PC-3 (cell line): ENCODE measurements around the gene SMPD3. TPM values are rescaled to one million over a fixed set of nuclear protein-coding genes. Genes with fewer than 3 reads are reported as not detected.

Source experiments
- ATAC-seq: fragments of 200-7000 bp; cut with Tn5 transposase; 2 replicates; pipeline ENCODE4 v1.9.1; 2020; ENCODE audit warnings: mild to moderate bottlenecking, moderate library complexity
- BruUV-seq: library from RNA; stranded (reverse); fragments of 400-500 nt; replicated peaks from 2 replicates; lab custom pipeline; 2021; lab: Mats Ljungman, UMichigan
- CTCF ChIA-PET: fragments of 300-600 bp; sonication (Branson Sonifier 250); formaldehyde crosslinking; loops from one replicate; lab custom pipeline; 2022; ENCODE audit warnings: antibody characterized with exemption; lab: Charles Lee
- POLR2A ChIA-PET: fragments of 300-600 bp; sonication (Branson Sonifier 250); formaldehyde crosslinking; loops from one replicate; lab custom pipeline; 2022; ENCODE audit warnings: antibody characterized with exemption; ENCODE audit not compliant: unreplicated experiment; lab: Charles Lee
- DNase-seq: peaks from one replicate; pipeline ENCODE4 v3.0.0-alpha.2; 2015
- H2AFZ ChIP-seq: fragments of 300-600 bp; sonication (generic); 2 replicates; pipeline ENCODE4 v1.6.0; 2016; ENCODE audit warnings: antibody characterized with exemption, low read length
- H3F3A ChIP-seq: fragments of 300-600 bp; sonication (generic); one replicate; pipeline ENCODE4 v1.6.0; 2017; ENCODE audit warnings: antibody characterized with exemption, low read length, control low read depth, mild to moderate bottlenecking; ENCODE audit not compliant: unreplicated experiment
- H3K27ac ChIP-seq: fragments of 300-600 bp; sonication (generic); 2 replicates; pipeline ENCODE4 v1.5.1; 2016; ENCODE audit warnings: mild to moderate bottlenecking, low read length
- H3K27me3 ChIP-seq: fragments of 300-600 bp; sonication (generic); 2 replicates; pipeline ENCODE4 v1.6.1; 2016; ENCODE audit warnings: low read length, mixed read lengths
- H3K36me3 ChIP-seq: fragments of 300-600 bp; sonication (generic); 2 replicates; pipeline ENCODE4 v1.6.1; 2016; ENCODE audit warnings: low read depth, mixed run types, low read length, mixed read lengths
- H3K4me1 ChIP-seq: fragments of 300-600 bp; sonication (generic); 2 replicates; pipeline ENCODE4 v1.5.1; 2016; ENCODE audit warnings: low read length; ENCODE audit not compliant: insufficient read depth
- H3K4me2 ChIP-seq: fragments of 300-600 bp; sonication (generic); 2 replicates; pipeline ENCODE4 v1.6.0; 2016; ENCODE audit warnings: low read length
- H3K4me3 ChIP-seq: fragments of 300-600 bp; sonication (generic); 2 replicates; pipeline ENCODE4 v1.5.1; 2016; ENCODE audit warnings: mild to moderate bottlenecking, low read length, mixed read lengths
- H3K79me2 ChIP-seq: fragments of 300-600 bp; sonication (generic); 2 replicates; pipeline ENCODE4 v1.6.1; 2017; ENCODE audit warnings: low read length, mixed read lengths
- H3K9ac ChIP-seq: fragments of 300-600 bp; sonication (generic); 2 replicates; pipeline ENCODE4 v1.6.0; 2016; ENCODE audit warnings: mild to moderate bottlenecking, low read length
- H3K9me2 ChIP-seq: fragments of 300-600 bp; sonication (generic); replicated peaks from 2 replicates; pipeline ENCODE4 v1.6.1; 2016; ENCODE audit warnings: mixed run types, low read length, mixed read lengths
- H3K9me3 ChIP-seq: fragments of 300-600 bp; sonication (generic); 2 replicates; pipeline ENCODE4 v1.6.1; 2016; ENCODE audit warnings: low read length, mixed read lengths
- H4K20me1 ChIP-seq: fragments of 300-600 bp; sonication (generic); 2 replicates; pipeline ENCODE4 v1.6.1; 2016; ENCODE audit warnings: low read length, mixed read lengths
- CTCF ChIP-seq: fragments of 300-600 bp; sonication (generic); conservative IDR thresholded peaks from 2 replicates; pipeline ENCODE4 v1.5.1; 2017; ENCODE audit warnings: antibody characterized with exemption, low read depth, mild to moderate bottlenecking, low read length
- EZH2 ChIP-seq: fragments of 300-600 bp; sonication (generic); IDR thresholded peaks from one replicate; pipeline ENCODE4 v1.6.1; 2017; ENCODE audit warnings: antibody characterized with exemption, mild to moderate bottlenecking, low read length; ENCODE audit not compliant: unreplicated experiment
- EZH2phosphoT487 ChIP-seq: fragments of 300-600 bp; sonication (generic); IDR thresholded peaks from 2 replicates; pipeline ENCODE4 v1.6.1; 2018; ENCODE audit warnings: mild to moderate bottlenecking, antibody characterized with exemption, low read length, borderline replicate concordance
- intact Hi-C: fragments of 100-400 bp; cut with micrococcal nuclease; formaldehyde crosslinking; loops from 2 replicates; pipeline ENCODE4 v1.9.0; 2023
- total RNA-seq: library from RNA; depleted of rRNA; stranded (reverse); fragments of >200 nt; gene quantifications from 2 replicates; pipeline ENCODE4 v1.2.3, GENCODE V29; 2014

SMPD3 gene
- total RNA-seq, 1 experiment from 2014 or later, result not detected

- H2AFZ ChIP-seq, result no peak overlapping the region
- no peak overlapping the region for H3K27ac ChIP-seq
- H3K9ac ChIP-seq, result no peak overlapping the region
- ATAC-seq (no peak), DNase-seq (no peak)
- no peaks in the 10 kb centered on the region for H3K36me3 ChIP-seq
- no peaks in the 10 kb centered on the region for H3K9me2 ChIP-seq
- H3K4me3 ChIP-seq, result no peak overlapping the region
- no peaks in the 10 kb centered on the region for H3F3A ChIP-seq
- TF ChIP-seq CTCF (no peak), EZH2phosphoT487 (no peak), EZH2 (no peak)
- BruUV-seq, result no TSS peak
- H3K9me3 ChIP-seq, result no peaks in the 10 kb centered on the region
- POLR2A ChIA-PET, result interaction anchor here (0.6 kb wide), 1 partner anchor 250 kb away, joined by 3 read pairs; no protein-coding TSS in a partner anchor
- intact Hi-C loops, result no loop called here
- CTCF ChIA-PET, result no interaction called here
- H3K4me2 ChIP-seq, result no peak overlapping the region; the same call in 1 of the 2 replicates
- peaks cover 15% of the 10 kb centered on the region for H3K4me1 ChIP-seq
- H3K79me2 ChIP-seq, result no peaks in the 10 kb centered on the region
- no peaks in the 10 kb centered on the region for H3K27me3 ChIP-seq
- no peaks in the 10 kb centered on the region for H4K20me1 ChIP-seq
These were observed 43.3 kb upstream of the SMPD3 start for GRCh38 chr16:68491576-68491950.

GRCh38 chr16:68490829-68491575 is 42.7 kb upstream of the SMPD3 start:
- H3K79me2 ChIP-seq, result no peaks in the 10 kb centered on the region
- TF ChIP-seq EZH2phosphoT487 (no peak), EZH2 (no peak), CTCF (no peak)
- H3K4me1 ChIP-seq, result peaks cover 15% of the 10 kb centered on the region
- H3K9me3 ChIP-seq, result no peaks in the 10 kb centered on the region
- H3K36me3 ChIP-seq, result no peaks in the 10 kb centered on the region
- H3F3A ChIP-seq, result no peaks in the 10 kb centered on the region
- BruUV-seq, result no TSS peak
- peak; percentile 99 for ATAC-seq
- intact Hi-C loops, result no loop called here
- no peaks in the 10 kb centered on the region for H4K20me1 ChIP-seq
- H3K27ac ChIP-seq, result no peak overlapping the region
- H3K4me3 ChIP-seq, result no peak overlapping the region
- H2AFZ ChIP-seq, result no peak overlapping the region
- no peaks in the 10 kb centered on the region for H3K27me3 ChIP-seq
- DNase-seq, result peak; percentile 92
- peak overlapping the region; percentile 24; the same call in 1 of the 2 replicates for H3K4me2 ChIP-seq
- H3K9me2 ChIP-seq, result no peaks in the 10 kb centered on the region
- H3K9ac ChIP-seq, result no peak overlapping the region
- CTCF ChIA-PET, result no interaction called here
- POLR2A ChIA-PET, result interaction anchor here (0.6 kb wide), 1 partner anchor 250 kb away, joined by 3 read pairs; no protein-coding TSS in a partner anchor

- no peaks in the 10 kb centered on the region for H3K9me2 ChIP-seq
- no peak for DNase-seq
- no TSS peak for BruUV-seq
- intact Hi-C loops, result no loop called here
- TF ChIP-seq EZH2phosphoT487, result no peak
- TF ChIP-seq EZH2, result no peak
- no peak for TF ChIP-seq CTCF
- ChIA-PET CTCF (no interaction called here), POLR2A (no interaction called here)
- no peaks in the 10 kb centered on the region for H3K9me3 ChIP-seq
- no peaks in the 10 kb centered on the region for H4K20me1 ChIP-seq
- no peaks in the 10 kb centered on the region for H3F3A ChIP-seq
- no peak overlapping the region for H2AFZ ChIP-seq
- no peak overlapping the region for H3K4me3 ChIP-seq
- H3K4me2 ChIP-seq, result no peak overlapping the region
- H3K9ac ChIP-seq, result no peak overlapping the region
- no peaks in the 10 kb centered on the region for H3K36me3 ChIP-seq
- no peak overlapping the region for H3K27ac ChIP-seq
- ATAC-seq, result no peak; the same call in 1 of the 2 replicates
- no peaks in the 10 kb centered on the region for H3K27me3 ChIP-seq
- no peaks in the 10 kb centered on the region for H3K79me2 ChIP-seq
- peaks cover 15% of the 10 kb centered on the region for H3K4me1 ChIP-seq
These were observed 42.0 kb upstream of the SMPD3 start for GRCh38 chr16:68490358-68490757.
